Neural cell (in vitro differentiated cells): ENCODE measurements around the gene OGFOD3.

Source experiments
- EP300 ChIP-seq: fragments of 450-650 bp; conservative IDR thresholded peaks from 2 replicates; pipeline ENCODE4 v1.6.1; 2014; ENCODE audit warnings: antibody characterized with exemption, mild to moderate bottlenecking, moderate library complexity; ENCODE audit not compliant: poor library complexity, severe bottlenecking
- EZH2 ChIP-seq: fragments of 200-600, 300-800 bp; shearing (Covaris generic), sonication (generic); IDR thresholded peaks from 2 replicates; pipeline ENCODE4 v1.6.1; 2014; ENCODE audit warnings: antibody characterized with exemption, low read length, borderline replicate concordance, mild to moderate bottlenecking; ENCODE audit not compliant: insufficient read depth, poor library complexity, severe bottlenecking
- MXI1 ChIP-seq: fragments of 450-650 bp; conservative IDR thresholded peaks from 2 replicates; pipeline ENCODE4 v1.6.1; 2014; ENCODE audit warnings: antibody characterized with exemption, mild to moderate bottlenecking; ENCODE audit not compliant: poor library complexity, severe bottlenecking
- POLR2AphosphoS5 ChIP-seq: IDR thresholded peaks from 2 replicates; pipeline ENCODE4 v1.6.1; 2012
- RAD21 ChIP-seq: fragments of 450-650 bp; conservative IDR thresholded peaks from 2 replicates; pipeline ENCODE4 v1.6.1; 2014; ENCODE audit warnings: antibody characterized with exemption, mild to moderate bottlenecking, moderate library complexity
- SMC3 ChIP-seq: fragments of 450-650 bp; conservative IDR thresholded peaks from 2 replicates; pipeline ENCODE4 v1.6.1; 2014; ENCODE audit warnings: antibody characterized with exemption, mild to moderate bottlenecking, moderate library complexity; ENCODE audit not compliant: poor library complexity
- TAF1 ChIP-seq: IDR thresholded peaks from 2 replicates; pipeline ENCODE4 v1.6.1; 2012; ENCODE audit warnings: low read depth
- TF ChIP-seq, protein P1 (sequence below): fragments of 450-650 bp; IDR thresholded peaks from 2 replicates; pipeline ENCODE4 v1.5.1; 2014; ENCODE audit warnings: antibody characterized with exemption, mild to moderate bottlenecking, moderate library complexity; ENCODE audit not compliant: poor library complexity, severe bottlenecking
- TF ChIP-seq, protein P2 (sequence below): IDR thresholded peaks from 2 replicates; pipeline ENCODE4 v1.6.1; 2012; ENCODE audit warnings: borderline replicate concordance

DNA sequence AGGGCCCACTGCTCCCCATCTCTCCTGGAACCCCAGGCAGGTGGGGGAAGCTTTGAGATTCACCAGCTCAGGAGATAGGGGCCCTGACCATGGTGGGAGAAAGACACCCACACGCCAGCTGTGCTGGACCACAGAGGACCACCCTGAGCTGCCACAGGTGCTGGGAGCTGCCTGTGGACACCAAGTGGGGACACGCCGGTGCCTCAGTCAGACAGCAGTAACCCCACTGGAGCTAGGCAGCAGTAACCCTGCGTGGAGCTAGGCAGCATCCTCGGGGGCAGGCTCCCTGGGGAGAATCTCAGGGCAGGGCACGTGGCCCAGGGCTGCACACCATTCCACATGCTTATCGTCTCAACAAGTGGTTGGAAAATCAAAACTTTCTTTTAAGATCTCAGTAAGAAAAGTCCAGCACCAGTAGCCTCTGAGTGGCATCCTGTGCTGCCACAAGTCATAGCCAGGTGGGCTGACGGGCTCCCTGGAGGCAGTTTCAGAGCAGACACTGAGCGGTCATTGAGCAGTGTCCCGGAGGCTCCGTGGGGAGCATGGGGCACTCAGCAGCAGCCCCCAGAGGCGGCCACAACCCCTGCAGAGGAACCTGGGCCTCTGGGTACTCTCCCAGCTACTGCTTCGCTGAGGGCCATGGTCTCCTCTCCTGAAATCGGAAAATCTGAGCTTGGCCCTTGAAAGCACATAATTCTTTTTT, 8.2 kb downstream of the OGFOD3 start:
- TF ChIP-seq, protein P1, sequence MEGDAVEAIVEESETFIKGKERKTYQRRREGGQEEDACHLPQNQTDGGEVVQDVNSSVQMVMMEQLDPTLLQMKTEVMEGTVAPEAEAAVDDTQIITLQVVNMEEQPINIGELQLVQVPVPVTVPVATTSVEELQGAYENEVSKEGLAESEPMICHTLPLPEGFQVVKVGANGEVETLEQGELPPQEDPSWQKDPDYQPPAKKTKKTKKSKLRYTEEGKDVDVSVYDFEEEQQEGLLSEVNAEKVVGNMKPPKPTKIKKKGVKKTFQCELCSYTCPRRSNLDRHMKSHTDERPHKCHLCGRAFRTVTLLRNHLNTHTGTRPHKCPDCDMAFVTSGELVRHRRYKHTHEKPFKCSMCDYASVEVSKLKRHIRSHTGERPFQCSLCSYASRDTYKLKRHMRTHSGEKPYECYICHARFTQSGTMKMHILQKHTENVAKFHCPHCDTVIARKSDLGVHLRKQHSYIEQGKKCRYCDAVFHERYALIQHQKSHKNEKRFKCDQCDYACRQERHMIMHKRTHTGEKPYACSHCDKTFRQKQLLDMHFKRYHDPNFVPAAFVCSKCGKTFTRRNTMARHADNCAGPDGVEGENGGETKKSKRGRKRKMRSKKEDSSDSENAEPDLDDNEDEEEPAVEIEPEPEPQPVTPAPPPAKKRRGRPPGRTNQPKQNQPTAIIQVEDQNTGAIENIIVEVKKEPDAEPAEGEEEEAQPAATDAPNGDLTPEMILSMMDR = no peak
- no peak for TF ChIP-seq EP300
- TF ChIP-seq, protein P2, sequence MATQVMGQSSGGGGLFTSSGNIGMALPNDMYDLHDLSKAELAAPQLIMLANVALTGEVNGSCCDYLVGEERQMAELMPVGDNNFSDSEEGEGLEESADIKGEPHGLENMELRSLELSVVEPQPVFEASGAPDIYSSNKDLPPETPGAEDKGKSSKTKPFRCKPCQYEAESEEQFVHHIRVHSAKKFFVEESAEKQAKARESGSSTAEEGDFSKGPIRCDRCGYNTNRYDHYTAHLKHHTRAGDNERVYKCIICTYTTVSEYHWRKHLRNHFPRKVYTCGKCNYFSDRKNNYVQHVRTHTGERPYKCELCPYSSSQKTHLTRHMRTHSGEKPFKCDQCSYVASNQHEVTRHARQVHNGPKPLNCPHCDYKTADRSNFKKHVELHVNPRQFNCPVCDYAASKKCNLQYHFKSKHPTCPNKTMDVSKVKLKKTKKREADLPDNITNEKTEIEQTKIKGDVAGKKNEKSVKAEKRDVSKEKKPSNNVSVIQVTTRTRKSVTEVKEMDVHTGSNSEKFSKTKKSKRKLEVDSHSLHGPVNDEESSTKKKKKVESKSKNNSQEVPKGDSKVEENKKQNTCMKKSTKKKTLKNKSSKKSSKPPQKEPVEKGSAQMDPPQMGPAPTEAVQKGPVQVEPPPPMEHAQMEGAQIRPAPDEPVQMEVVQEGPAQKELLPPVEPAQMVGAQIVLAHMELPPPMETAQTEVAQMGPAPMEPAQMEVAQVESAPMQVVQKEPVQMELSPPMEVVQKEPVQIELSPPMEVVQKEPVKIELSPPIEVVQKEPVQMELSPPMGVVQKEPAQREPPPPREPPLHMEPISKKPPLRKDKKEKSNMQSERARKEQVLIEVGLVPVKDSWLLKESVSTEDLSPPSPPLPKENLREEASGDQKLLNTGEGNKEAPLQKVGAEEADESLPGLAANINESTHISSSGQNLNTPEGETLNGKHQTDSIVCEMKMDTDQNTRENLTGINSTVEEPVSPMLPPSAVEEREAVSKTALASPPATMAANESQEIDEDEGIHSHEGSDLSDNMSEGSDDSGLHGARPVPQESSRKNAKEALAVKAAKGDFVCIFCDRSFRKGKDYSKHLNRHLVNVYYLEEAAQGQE = no peak
- no peak for TF ChIP-seq EZH2
- TF ChIP-seq TAF1 = no peak
- TF ChIP-seq SMC3 = no peak
- no peak for TF ChIP-seq POLR2AphosphoS5
- no peak for TF ChIP-seq MXI1
- no peak for TF ChIP-seq RAD21
